ENCODE measurements around the gene GNAZ.
"Not testable (repeated sequence)": the region's sequence is repeated elsewhere in the genome, so short reads cannot be mapped to it uniquely, and the experiment has no call there.

GNAZ gene

GRCh38 chr22:23132376-23133091, 62.2 kb downstream of the GNAZ start:
- DNase-seq (ENCODE audit: low read depth in 2 of 2): no peak

- no peak for DNase-seq (ENCODE audit: low read depth in 2 of 2)
These were observed 63.6 kb downstream of the GNAZ start for GRCh38 chr22:23133922-23134321.

GRCh38 chr22:23136991-23137390, 66.7 kb downstream of the GNAZ start:
- DNase-seq (ENCODE audit: low read depth in 2 of 2): not testable (repeated sequence)

GRCh38 chr22:23137468-23137867, 67.1 kb downstream of the GNAZ start:
- DNase-seq (ENCODE audit: low read depth in 2 of 2): no peak

- DNase-seq (ENCODE audit: low read depth in 2 of 2): no peak
These were observed 67.7 kb downstream of the GNAZ start for GRCh38 chr22:23137905-23138561.

GRCh38 chr22:23138584-23139435, 68.5 kb downstream of the GNAZ start:
- DNase-seq (ENCODE audit: low read depth in 2 of 2): no peak

- DNase-seq (ENCODE audit: low read depth in 2 of 2): no peak
These were observed 70.1 kb downstream of the GNAZ start for GRCh38 chr22:23140385-23140784.

- no peak for DNase-seq (ENCODE audit: low read depth in 2 of 2)
These were observed 72.3 kb downstream of the GNAZ start for GRCh38 chr22:23142546-23143105.

GRCh38 chr22:23143119-23143518, 72.8 kb downstream of the GNAZ start:
- DNase-seq (ENCODE audit: low read depth in 2 of 2): no peak

- DNase-seq (ENCODE audit: low read depth in 2 of 2): no peak
These were observed 74.1 kb downstream of the GNAZ start for GRCh38 chr22:23144432-23144831.

- peak; percentile 47 to 74 for DNase-seq (ENCODE audit: low read depth in 2 of 2)
These were observed 74.9 kb downstream of the GNAZ start, which contains the start of gene RAB36 for GRCh38 chr22:23144932-23145877. Gene RAB36 (plus strand): TSS chr22:23145477. CDS start chr22:23146617, 1,140 bp downstream.

- no peak for DNase-seq (ENCODE audit: low read depth in 2 of 2)
These were observed 75.7 kb downstream of the GNAZ start for GRCh38 chr22:23145878-23146470.

- DNase-seq (ENCODE audit: low read depth in 2 of 2): no peak
These were observed 76.3 kb downstream of the GNAZ start for GRCh38 chr22:23146478-23147205.

GRCh38 chr22:23147617-23148387, 77.5 kb downstream of the GNAZ start:
- no peak for DNase-seq (ENCODE audit: low read depth in 2 of 2)

GRCh38 chr22:23149743-23150238, 79.5 kb downstream of the GNAZ start:
- DNase-seq (ENCODE audit: low read depth in 2 of 2): no peak

GRCh38 chr22:23150762-23151161, 80.4 kb downstream of the GNAZ start:
- DNase-seq (ENCODE audit: low read depth in 2 of 2): no peak

GRCh38 chr22:23151827-23152226, 81.5 kb downstream of the GNAZ start:
- no peak for DNase-seq (ENCODE audit: low read depth in 2 of 2)

GRCh38 chr22:23152238-23153114, 82.2 kb downstream of the GNAZ start:
- no peak for DNase-seq (ENCODE audit: low read depth in 2 of 2)
